ENCODE results near the gene IL1B. TPM values are rescaled to one million over a fixed set of nuclear protein-coding genes. Genes with fewer than 3 reads are reported as not detected.

IL1B gene
- total and polyA plus RNA-seq, 2 experiments from 2014 or later, result 1.1 to 2.4 TPM

DNA sequence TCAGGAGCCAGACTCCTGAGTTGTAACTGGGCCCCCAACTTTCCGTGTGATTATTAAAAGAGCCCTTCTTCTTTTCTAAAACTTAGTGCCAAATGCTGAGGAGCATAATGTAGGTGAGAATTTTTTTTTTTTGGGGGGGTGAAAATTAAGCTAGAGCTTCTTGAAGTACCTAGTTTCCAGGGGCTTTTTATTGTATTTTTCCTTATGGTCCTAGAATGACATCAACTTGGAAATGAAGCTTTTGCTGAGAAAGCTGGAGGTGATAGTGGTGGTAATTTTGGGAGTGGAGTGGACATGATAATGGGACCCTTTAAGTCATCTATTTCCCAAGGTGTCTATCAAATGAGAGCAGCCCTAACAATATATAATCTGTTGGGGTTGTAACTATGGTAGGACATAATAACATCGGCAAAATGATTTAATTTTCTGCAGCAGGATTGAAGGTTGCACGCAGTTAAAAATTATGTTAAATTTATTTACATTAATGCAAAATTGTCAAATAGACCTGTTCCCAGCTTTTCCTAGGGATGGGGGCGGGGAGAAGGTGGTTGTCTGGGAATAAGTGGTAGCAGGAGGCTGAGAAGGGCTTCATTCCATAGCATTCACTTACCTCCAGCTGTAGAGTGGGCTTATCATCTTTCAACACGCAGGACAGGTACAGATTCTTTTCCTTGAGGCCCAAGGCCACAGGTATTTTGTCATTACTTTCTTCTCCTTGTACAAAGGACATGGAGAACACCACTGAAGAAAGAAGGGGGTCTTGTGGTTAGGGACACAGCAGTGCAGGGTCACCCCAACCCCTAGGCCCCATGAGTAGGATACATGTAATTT is 5.7 kb downstream of the IL1B start:
- no peaks in the 10 kb centered on the region for H4K20me1 ChIP-seq (ENCODE audit: insufficient read depth, poor library complexity, severe bottlenecking)
- no peak overlapping the region for H3K4me2 ChIP-seq
- no peak overlapping the region for H3K4me3 ChIP-seq
- H2AFZ ChIP-seq, result no peak overlapping the region
- no peaks in the 10 kb centered on the region for H3K27me3 ChIP-seq
- TF ChIP-seq EZH2phosphoT487 (IDR thresholded peaks at IDR 0.05; ENCODE audit: low read depth, severe bottlenecking, unreplicated experiment) (no peak), EZH2 (IDR thresholded peaks at IDR 0.05; ENCODE audit: borderline replicate concordance) (no peak)
- TF ChIP-seq, protein P1, sequence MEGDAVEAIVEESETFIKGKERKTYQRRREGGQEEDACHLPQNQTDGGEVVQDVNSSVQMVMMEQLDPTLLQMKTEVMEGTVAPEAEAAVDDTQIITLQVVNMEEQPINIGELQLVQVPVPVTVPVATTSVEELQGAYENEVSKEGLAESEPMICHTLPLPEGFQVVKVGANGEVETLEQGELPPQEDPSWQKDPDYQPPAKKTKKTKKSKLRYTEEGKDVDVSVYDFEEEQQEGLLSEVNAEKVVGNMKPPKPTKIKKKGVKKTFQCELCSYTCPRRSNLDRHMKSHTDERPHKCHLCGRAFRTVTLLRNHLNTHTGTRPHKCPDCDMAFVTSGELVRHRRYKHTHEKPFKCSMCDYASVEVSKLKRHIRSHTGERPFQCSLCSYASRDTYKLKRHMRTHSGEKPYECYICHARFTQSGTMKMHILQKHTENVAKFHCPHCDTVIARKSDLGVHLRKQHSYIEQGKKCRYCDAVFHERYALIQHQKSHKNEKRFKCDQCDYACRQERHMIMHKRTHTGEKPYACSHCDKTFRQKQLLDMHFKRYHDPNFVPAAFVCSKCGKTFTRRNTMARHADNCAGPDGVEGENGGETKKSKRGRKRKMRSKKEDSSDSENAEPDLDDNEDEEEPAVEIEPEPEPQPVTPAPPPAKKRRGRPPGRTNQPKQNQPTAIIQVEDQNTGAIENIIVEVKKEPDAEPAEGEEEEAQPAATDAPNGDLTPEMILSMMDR (IDR thresholded peaks at IDR 0.05; ENCODE audit: poor library complexity), result no peak
- no peaks in the 10 kb centered on the region for H3K9me2 ChIP-seq (replicated peaks; ENCODE audit: insufficient read depth)
- no peaks in the 10 kb centered on the region for H3K79me2 ChIP-seq
- WGBS (ENCODE audit: low lambda C conversion rate, missing lambda C conversion rate), result 81% methylated on average over 5 of the region's 5 CpGs
- peaks cover 21% of the 10 kb centered on the region for H3K4me1 ChIP-seq (ENCODE audit: insufficient read depth)
- H3K36me3 ChIP-seq (replicated peaks; ENCODE audit: insufficient read depth, low read depth), result no peaks in the 10 kb centered on the region
- no peak for DNase-seq (ENCODE audit: low spot score)
- H3K27ac ChIP-seq, result no peak overlapping the region
- no peaks in the 10 kb centered on the region for H3K9me3 ChIP-seq (ENCODE audit: low read depth)

DNA sequence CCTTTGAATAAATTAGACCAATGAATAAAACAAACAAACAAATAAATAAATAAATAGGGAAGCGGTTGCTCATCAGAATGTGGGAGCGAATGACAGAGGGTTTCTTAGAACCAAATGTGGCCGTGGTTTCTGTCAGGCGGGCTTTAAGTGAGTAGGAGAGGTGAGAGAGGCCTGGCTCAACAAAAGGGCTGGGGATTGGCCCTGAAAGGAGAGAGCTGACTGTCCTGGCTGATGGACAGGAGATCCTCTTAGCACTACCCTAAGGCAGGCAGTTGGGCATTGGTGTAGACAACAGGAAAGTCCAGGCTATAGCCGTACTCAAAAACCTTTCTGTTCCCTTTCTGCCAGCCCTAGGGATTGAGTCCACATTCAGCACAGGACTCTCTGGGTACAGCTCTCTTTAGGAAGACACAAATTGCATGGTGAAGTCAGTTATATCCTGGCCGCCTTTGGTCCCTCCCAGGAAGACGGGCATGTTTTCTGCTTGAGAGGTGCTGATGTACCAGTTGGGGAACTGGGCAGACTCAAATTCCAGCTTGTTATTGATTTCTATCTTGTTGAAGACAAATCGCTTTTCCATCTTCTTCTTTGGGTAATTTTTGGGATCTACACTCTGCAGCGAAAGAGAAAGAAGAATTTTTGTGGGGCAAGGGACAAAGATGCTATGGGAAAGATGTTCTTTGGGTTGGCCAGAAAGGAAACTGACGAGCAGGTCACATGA is 6.5 kb downstream of the IL1B start:
- Histone ChIP-seq H3K9me3 (ENCODE audit: low read depth) (no peaks in the 10 kb centered on the region), H3K79me2 (no peaks in the 10 kb centered on the region), H3K4me3 (no peak overlapping the region), H3K27me3 (no peaks in the 10 kb centered on the region), H3K4me2 (no peak overlapping the region), H3K9me2 (replicated peaks; ENCODE audit: insufficient read depth) (no peaks in the 10 kb centered on the region), H3K27ac (no peak overlapping the region), H4K20me1 (ENCODE audit: insufficient read depth, poor library complexity, severe bottlenecking) (no peaks in the 10 kb centered on the region), H3K4me1 (ENCODE audit: insufficient read depth) (peaks cover 16% of the 10 kb centered on the region), H3K36me3 (replicated peaks; ENCODE audit: insufficient read depth, low read depth) (no peaks in the 10 kb centered on the region), H2AFZ (no peak overlapping the region)
- DNase-seq (ENCODE audit: low spot score), result no peak
- TF ChIP-seq, protein P1 (IDR thresholded peaks at IDR 0.05; ENCODE audit: poor library complexity), result no peak
- TF ChIP-seq EZH2phosphoT487 (IDR thresholded peaks at IDR 0.05; ENCODE audit: low read depth, severe bottlenecking, unreplicated experiment) (no peak), EZH2 (IDR thresholded peaks at IDR 0.05; ENCODE audit: borderline replicate concordance) (no peak)
- 96% methylated on average over 10 of the region's 10 CpGs for WGBS (ENCODE audit: low lambda C conversion rate, missing lambda C conversion rate)

DNA sequence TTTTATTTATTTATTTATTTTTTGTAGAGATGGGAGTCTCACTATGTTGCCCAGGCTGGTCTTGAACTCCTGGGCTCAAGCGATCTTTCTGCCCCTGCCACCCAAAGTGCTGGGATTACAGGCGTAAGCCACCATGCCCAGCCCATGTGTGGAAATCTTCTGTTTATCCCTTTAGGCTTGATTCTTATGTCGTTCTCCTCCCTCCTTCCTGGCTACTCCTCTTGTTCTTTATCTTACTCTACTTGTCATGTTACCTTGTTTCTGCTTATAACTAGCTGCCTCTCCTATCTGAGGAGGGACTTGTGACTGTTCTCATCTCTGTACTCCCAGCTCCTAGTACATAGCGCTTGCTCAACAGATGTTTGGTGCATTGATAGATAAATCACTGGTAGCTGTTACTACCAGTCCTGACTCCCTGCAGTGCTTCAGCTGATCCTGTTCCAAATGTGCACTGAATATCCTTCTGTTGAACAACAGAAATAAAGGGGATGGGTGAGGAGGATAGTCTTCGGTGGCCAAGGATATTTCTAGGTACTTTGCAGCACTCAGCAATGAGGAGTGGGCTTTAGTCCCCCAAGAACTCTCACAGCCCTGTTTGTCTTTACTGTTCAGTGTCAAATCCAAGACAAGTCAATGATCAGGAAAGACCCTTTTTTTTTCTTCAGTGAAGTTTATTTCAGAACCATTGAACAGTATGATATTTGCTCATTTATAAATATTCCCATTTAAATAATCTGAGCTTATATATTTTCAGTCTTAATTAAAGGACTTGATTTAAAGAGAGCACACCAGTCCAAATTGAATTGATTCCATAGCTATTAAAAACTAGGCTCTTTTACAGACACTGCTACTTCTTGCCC is 7.2 kb downstream of the IL1B start:
- no peaks in the 10 kb centered on the region for H3K27me3 ChIP-seq
- H3K9me2 ChIP-seq (replicated peaks; ENCODE audit: insufficient read depth), result no peaks in the 10 kb centered on the region
- no peaks in the 10 kb centered on the region for H4K20me1 ChIP-seq (ENCODE audit: insufficient read depth, poor library complexity, severe bottlenecking)
- no peak overlapping the region for H2AFZ ChIP-seq
- H3K79me2 ChIP-seq, result no peaks in the 10 kb centered on the region
- H3K9me3 ChIP-seq (ENCODE audit: low read depth), result no peaks in the 10 kb centered on the region
- no peak overlapping the region for H3K27ac ChIP-seq
- peaks cover 8% of the 10 kb centered on the region for H3K4me1 ChIP-seq (ENCODE audit: insufficient read depth)
- 77% methylated on average over 5 of the region's 5 CpGs for WGBS (ENCODE audit: low lambda C conversion rate, missing lambda C conversion rate)
- H3K4me2 ChIP-seq, result no peak overlapping the region
- H3K36me3 ChIP-seq (replicated peaks; ENCODE audit: insufficient read depth, low read depth), result no peaks in the 10 kb centered on the region
- TF ChIP-seq, protein P1 (IDR thresholded peaks at IDR 0.05; ENCODE audit: poor library complexity), result no peak
- TF ChIP-seq EZH2phosphoT487 (IDR thresholded peaks at IDR 0.05; ENCODE audit: low read depth, severe bottlenecking, unreplicated experiment), result no peak
- no peak for TF ChIP-seq EZH2 (IDR thresholded peaks at IDR 0.05; ENCODE audit: borderline replicate concordance)
- no peak for DNase-seq (ENCODE audit: low spot score)
- H3K4me3 ChIP-seq, result no peak overlapping the region
